Immature natural killer cell (primary cell): Measurements from ENCODE around the gene ALDH1A3. TPM values are rescaled to one million over a fixed set of nuclear protein-coding genes. Genes with fewer than 3 reads are reported as not detected.

Experiments used
- DNase-seq, 3 donors: peaks; one replicate each; pipeline ENCODE4 v3.0.0; 2022; ENCODE audit warnings: mixed read lengths in 1 of 3
- H3K27ac Mint-ChIP-seq, 6 donors: one replicate each; pipeline ENCODE4 v1.8.0; 2020; ENCODE audit warnings: mixed read lengths in 6 of 6, mild to moderate bottlenecking in 5 of 6, inconsistent platforms in 4 of 6, moderate library complexity in 3 of 6
- H3K27me3 Mint-ChIP-seq, 3 donors: one replicate each; pipeline ENCODE4 v1.8.0; 2020 to 2021; ENCODE audit warnings: low read depth in 3 of 3, mild to moderate bottlenecking in 3 of 3, mixed read lengths in 3 of 3, moderate library complexity in 3 of 3, inconsistent platforms in 1 of 3
- H3K36me3 Mint-ChIP-seq, 3 donors: one replicate each; pipeline ENCODE4 v1.8.0; 2020; ENCODE audit warnings: mixed read lengths in 3 of 3, inconsistent platforms in 2 of 3, mild to moderate bottlenecking in 2 of 3
- H3K4me1 Mint-ChIP-seq, 2 donors: one replicate each; pipeline ENCODE4 v1.8.0; 2020; ENCODE audit warnings: inconsistent platforms in 2 of 2, mild to moderate bottlenecking in 2 of 2, mixed read lengths in 2 of 2, moderate library complexity in 1 of 2
- H3K4me3 Mint-ChIP-seq, 5 donors: one replicate each; pipeline ENCODE4 v1.8.0; 2020; ENCODE audit warnings: mild to moderate bottlenecking in 5 of 5, mixed read lengths in 5 of 5, inconsistent platforms in 3 of 5, moderate library complexity in 3 of 5
- H3K9me3 Mint-ChIP-seq, 6 donors: one replicate each; pipeline ENCODE4 v1.8.0; 2020; ENCODE audit warnings: mild to moderate bottlenecking in 6 of 6, mixed read lengths in 6 of 6, inconsistent platforms in 4 of 6, moderate library complexity in 3 of 6
- polyA plus RNA-seq, 3 donors: library from polyadenylated mRNA; unstranded; fragments of 300-500 nt; fragmentation: Illumina TruSeq; gene quantifications; one replicate each; pipeline ENCODE4 v1.2.3, GENCODE V29; 2021

ALDH1A3 gene
- polyA plus RNA-seq, 3 donors from 2014 or later: not detected

DNA sequence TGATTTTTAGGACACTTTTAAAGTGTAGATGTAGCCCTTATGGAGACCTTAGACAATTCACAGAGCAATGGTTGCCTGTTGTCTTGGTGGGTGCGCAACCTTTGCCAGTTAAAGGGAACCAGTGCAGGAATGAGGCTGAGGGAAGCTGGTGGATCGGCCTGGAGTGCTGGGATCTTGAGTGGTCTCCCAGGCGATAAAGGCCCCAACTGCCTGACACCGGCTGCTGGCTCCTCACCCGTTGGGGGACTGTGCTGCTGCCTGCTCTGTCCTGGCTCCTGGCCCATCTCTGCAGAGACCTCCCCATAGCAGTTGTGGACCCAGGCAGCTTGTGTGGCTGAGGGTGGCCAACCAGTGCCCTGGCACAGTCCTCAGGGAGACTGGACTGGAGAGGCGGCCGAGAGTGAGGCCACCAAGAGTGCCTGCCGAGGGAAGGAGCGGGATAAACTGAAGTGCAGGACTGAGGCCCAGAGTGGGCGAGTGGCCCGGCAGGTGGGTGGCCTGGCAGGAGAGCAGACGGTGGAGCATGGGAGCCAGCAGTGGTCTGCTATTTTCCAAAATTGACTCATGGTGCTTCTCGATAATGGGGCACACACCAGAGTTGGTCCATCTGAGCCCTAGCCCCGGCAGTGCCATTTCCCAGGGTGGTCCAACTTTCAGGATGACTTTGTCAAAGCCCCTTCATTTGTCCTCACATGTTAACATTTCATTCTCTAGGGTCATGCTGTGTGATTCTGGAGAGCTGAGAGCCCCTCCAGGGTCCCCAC, 2.1 kb downstream of the ALDH1A3 start:
- Mint-ChIP-seq H3K4me3 (peak overlapping the region in 1 of 5 donors; percentile 10), H3K27ac (no peak overlapping the region), H3K36me3 (no peaks in the 10 kb centered on the region), H3K4me1 (peaks cover 0 to 5% of the 10 kb centered on the region in 2 donors), H3K27me3 (peaks cover 3 to 21% (median 21%) of the 10 kb centered on the region in 3 donors), H3K9me3 (no peaks in the 10 kb centered on the region)
- no peak for DNase-seq

DNA sequence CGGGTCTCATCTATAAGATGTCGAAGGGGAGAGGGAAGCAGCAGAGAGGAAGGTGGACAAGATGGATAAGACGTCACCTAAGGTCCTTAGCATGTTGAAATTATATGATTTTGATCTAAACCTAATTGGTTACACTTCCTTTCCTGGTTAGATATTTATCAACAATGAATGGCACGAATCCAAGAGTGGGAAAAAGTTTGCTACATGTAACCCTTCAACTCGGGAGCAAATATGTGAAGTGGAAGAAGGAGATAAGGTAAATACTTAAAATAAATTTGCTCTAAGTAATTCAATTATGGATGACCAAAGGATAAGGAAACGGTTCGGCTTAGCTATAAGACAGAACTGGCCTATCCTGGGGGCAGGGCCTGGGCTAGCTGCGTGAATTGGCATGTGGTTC, 5.5 kb downstream of the ALDH1A3 start:
- DNase-seq: no peak
- Mint-ChIP-seq H3K36me3 (no peaks in the 10 kb centered on the region), H3K4me1 (peaks cover 0 to 4% of the 10 kb centered on the region in 2 donors), H3K9me3 (no peaks in the 10 kb centered on the region), H3K27ac (no peak overlapping the region), H3K4me3 (no peak overlapping the region), H3K27me3 (peaks cover 2 to 25% (median 22%) of the 10 kb centered on the region in 3 donors)

GRCh38 chr15:100885811-100886210, 6.2 kb downstream of the ALDH1A3 start:
- DNase-seq: no peak
- no peaks in the 10 kb centered on the region for H3K9me3 Mint-ChIP-seq
- H3K36me3 Mint-ChIP-seq: no peaks in the 10 kb centered on the region
- H3K4me3 Mint-ChIP-seq: no peak overlapping the region
- no peak overlapping the region for H3K27ac Mint-ChIP-seq
- H3K4me1 Mint-ChIP-seq: peaks cover 0 to 1% of the 10 kb centered on the region in 2 donors
- H3K27me3 Mint-ChIP-seq: peaks cover 0 to 29% (median 19%) of the 10 kb centered on the region in 3 donors

DNA sequence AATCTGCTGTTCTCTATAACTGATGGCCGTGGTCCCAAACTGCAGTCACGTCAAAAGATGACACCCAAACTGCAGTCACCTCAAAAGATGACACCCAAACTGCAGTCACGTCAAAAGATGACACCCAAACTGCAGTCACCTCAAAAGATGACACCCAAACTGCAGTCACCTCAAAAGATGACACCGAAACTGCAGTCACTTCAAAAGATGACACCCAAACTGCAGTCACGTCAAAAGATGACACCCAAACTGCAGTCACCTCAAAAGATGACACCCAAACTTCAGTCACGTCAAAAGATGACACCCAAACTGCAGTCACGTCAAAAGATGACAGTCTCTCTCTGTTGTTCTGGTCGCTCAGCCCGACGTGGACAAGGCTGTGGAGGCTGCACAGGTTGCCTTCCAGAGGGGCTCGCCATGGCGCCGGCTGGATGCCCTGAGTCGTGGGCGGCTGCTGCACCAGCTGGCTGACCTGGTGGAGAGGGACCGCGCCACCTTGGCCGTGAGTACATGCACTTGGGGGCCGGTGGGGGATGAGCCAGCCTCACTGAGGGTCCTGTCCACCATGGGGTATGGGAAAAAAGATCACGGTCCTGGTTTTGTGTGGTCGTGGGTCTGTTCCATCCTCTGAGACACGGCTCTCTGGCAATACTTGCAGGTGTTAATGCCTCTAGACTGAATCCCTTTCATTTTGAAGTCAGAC, 7.7 kb downstream of the ALDH1A3 start:
- H3K9me3 Mint-ChIP-seq: no peaks in the 10 kb centered on the region
- H3K4me3 Mint-ChIP-seq: no peak overlapping the region
- no peak overlapping the region for H3K27ac Mint-ChIP-seq
- no peaks in the 10 kb centered on the region for H3K4me1 Mint-ChIP-seq
- no peak for DNase-seq
- no peaks in the 10 kb centered on the region for H3K36me3 Mint-ChIP-seq
- H3K27me3 Mint-ChIP-seq: peaks cover 0 to 33% (median 17%) of the 10 kb centered on the region in 3 donors

- H3K9me3 Mint-ChIP-seq: no peaks in the 10 kb centered on the region
- H3K27ac Mint-ChIP-seq: no peak overlapping the region
Observed at GRCh38 chr15:100889385-100890050, 9.9 kb downstream of the ALDH1A3 start.

GRCh38 chr15:100890051-100890720, 10.6 kb downstream of the ALDH1A3 start:
- H3K27ac Mint-ChIP-seq: no peak overlapping the region
- H3K9me3 Mint-ChIP-seq: no peaks in the 10 kb centered on the region
- H3K4me1 Mint-ChIP-seq: no peaks in the 10 kb centered on the region
- peaks cover 0 to 22% (median 11%) of the 10 kb centered on the region in 3 donors for H3K27me3 Mint-ChIP-seq
- no peak for DNase-seq
- no peak overlapping the region for H3K4me3 Mint-ChIP-seq
- no peaks in the 10 kb centered on the region for H3K36me3 Mint-ChIP-seq

More at GRCh38 chr15:100889385-100890050, 9.9 kb downstream of the ALDH1A3 start:
- peaks cover 0 to 25% (median 14%) of the 10 kb centered on the region in 3 donors for H3K27me3 Mint-ChIP-seq
- H3K4me3 Mint-ChIP-seq: no peak overlapping the region
- no peaks in the 10 kb centered on the region for H3K36me3 Mint-ChIP-seq
- no peaks in the 10 kb centered on the region for H3K4me1 Mint-ChIP-seq
- DNase-seq: no peak

DNA sequence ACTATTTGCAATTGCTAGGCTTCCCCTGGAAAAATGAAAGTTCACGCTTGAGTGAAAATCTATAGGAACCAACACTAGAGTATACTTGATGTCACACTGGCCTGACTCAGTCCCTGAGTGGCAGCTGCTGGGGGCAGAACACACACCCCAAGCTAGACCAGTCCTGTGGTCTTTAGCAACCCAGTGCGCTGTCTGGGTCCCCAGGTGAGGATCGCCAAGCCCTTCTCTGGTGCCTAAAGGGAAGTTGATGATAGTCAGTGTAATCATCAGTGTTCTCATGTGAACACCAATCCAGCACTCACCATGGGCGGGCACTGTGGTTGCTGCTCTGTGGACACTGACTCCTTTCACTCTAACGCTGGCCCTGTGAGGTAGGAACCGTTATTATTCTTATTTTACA, 11.2 kb downstream of the ALDH1A3 start:
- Mint-ChIP-seq H3K27me3 (peaks cover 0 to 22% (median 12%) of the 10 kb centered on the region in 3 donors), H3K9me3 (no peaks in the 10 kb centered on the region), H3K4me3 (no peak overlapping the region), H3K27ac (no peak overlapping the region), H3K4me1 (no peaks in the 10 kb centered on the region), H3K36me3 (no peaks in the 10 kb centered on the region)
- no peak for DNase-seq

DNA sequence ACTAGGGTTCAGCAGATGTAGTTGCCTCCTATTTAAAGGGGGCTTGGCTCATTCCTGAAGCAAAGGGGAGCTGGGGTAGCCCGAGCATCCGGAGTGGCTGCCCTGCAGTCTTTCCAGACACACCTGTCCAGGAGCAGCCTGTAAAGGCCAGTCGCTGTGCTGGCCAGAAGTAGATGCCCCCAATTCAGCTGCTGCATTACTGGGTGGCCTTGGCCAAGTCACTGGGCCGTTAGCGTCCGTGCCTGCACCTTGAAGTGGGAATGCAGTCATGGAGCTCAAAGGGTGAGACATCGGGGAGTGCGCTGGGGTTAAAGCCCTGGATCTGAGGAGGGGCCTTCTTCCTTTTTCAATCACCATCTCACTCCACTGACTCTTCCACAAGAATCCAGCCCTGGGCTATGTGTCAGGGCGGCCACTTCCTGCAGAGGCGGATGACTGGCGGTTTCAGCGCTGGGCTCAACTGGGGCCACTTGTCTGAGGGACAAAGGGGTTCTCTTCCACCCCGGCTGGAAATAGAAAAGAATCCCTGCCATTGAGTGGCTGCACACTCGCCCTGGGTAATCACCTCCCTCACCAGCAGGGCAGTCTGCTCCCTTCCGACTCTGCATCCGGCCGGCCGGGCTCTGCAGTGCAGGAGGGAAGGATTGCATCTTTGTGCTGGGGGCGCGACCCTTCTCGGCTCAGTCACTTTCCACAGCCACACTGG, 11.8 kb downstream of the ALDH1A3 start:
- Mint-ChIP-seq H3K9me3 (no peaks in the 10 kb centered on the region), H3K27ac (no peak overlapping the region), H3K4me1 (no peaks in the 10 kb centered on the region), H3K4me3 (no peak overlapping the region), H3K27me3 (peaks cover 0 to 22% (median 10%) of the 10 kb centered on the region in 3 donors), H3K36me3 (no peaks in the 10 kb centered on the region)
- DNase-seq: no peak

GRCh38 chr15:100892013-100892355, 12.4 kb downstream of the ALDH1A3 start:
- no peak for DNase-seq
- Mint-ChIP-seq H3K27me3 (peaks cover 0 to 22% (median 10%) of the 10 kb centered on the region in 3 donors), H3K9me3 (no peaks in the 10 kb centered on the region), H3K27ac (no peak overlapping the region), H3K36me3 (no peaks in the 10 kb centered on the region), H3K4me3 (no peak overlapping the region), H3K4me1 (no peaks in the 10 kb centered on the region)

- Mint-ChIP-seq H3K27ac (no peak overlapping the region), H3K4me1 (no peaks in the 10 kb centered on the region), H3K27me3 (peaks cover 0 to 20% (median 10%) of the 10 kb centered on the region in 3 donors), H3K4me3 (no peak overlapping the region), H3K36me3 (no peaks in the 10 kb centered on the region), H3K9me3 (no peaks in the 10 kb centered on the region)
- DNase-seq: no peak
Observed at GRCh38 chr15:100893261-100893963, 13.8 kb downstream of the ALDH1A3 start.

DNA sequence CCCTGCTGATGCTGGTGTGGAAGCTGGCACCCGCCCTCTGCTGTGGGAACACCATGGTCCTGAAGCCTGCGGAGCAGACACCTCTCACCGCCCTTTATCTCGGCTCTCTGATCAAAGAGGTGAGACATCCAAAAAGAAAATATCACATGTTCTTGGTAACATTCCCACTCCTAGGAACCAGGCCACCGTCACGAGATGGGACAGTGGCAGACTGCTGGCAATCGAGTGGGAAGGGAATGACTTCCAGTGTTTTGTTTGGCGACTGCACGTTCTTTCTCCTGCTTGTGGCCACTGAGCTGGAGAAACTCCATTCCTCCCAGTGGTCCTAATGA, 14.3 kb downstream of the ALDH1A3 start:
- Mint-ChIP-seq H3K27me3 (peaks cover 0 to 17% (median 10%) of the 10 kb centered on the region in 3 donors), H3K4me3 (no peak overlapping the region)

GRCh38 chr15:100895721-100896120, 16.1 kb downstream of the ALDH1A3 start:
- Mint-ChIP-seq H3K36me3 (no peaks in the 10 kb centered on the region), H3K27ac (no peak overlapping the region), H3K4me1 (no peaks in the 10 kb centered on the region), H3K4me3 (no peak overlapping the region), H3K9me3 (no peaks in the 10 kb centered on the region), H3K27me3 (peaks cover 0 to 7% (median 7%) of the 10 kb centered on the region in 3 donors)
- DNase-seq: no peak

More for the DNA sequence above, 14.3 kb downstream of the ALDH1A3 start:
- DNase-seq: no peak
- Mint-ChIP-seq H3K4me1 (no peaks in the 10 kb centered on the region), H3K36me3 (no peaks in the 10 kb centered on the region), H3K9me3 (no peaks in the 10 kb centered on the region), H3K27ac (no peak overlapping the region)
